ENCODE results near the gene TERT. TPM values are rescaled to one million over a fixed set of nuclear protein-coding genes. Genes with fewer than 3 reads are reported as not detected.
"Not testable (repeated sequence)": the region's sequence is repeated elsewhere in the genome, so short reads cannot be mapped to it uniquely, and the experiment has no call there.

The TERT gene
- total RNA-seq, 2 experiments from 2014 or later, result 10.1 to 13.1 TPM

DNA sequence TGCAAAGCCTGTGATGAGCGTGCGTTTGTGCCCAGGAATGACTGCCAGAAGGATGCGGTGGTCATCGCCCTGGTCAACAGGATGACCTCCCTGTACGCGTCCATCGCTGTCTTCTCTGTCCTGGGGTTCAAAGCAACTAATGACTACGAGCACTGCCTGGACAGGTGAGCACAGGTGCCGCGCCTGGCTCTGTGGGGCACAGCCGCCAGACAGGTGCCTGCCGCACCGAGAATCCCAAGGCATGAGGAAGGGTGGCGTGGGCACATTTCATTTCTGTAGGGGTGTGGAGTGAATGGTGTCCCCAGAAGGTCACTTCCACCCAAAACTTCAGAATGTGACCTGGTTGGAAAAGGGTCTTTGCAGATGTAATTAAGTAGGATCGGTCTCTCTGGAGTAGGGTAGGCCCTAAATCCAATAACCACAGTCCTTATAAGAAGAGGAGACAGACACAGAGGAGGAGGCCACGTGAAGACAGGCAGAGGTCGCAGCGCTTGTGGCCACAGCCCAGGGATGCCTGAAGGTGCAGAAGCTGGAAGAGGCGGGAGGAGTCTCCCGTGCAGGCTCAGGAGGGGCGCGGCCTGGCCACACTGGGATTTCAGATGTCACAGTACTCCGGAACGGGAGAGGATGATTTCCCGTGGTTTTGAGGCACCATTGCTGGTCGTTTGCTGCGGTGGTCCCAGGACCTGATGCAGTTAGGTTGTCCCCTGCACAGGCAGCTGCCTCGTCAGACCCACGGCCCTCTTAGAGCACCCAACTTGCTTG is 54.2 kb downstream of the TERT start:
- H3K27ac Mint-ChIP-seq, result no peak overlapping the region
- H3K4me1 Mint-ChIP-seq (ENCODE audit: low read depth), result no peaks in the 10 kb centered on the region

DNA sequence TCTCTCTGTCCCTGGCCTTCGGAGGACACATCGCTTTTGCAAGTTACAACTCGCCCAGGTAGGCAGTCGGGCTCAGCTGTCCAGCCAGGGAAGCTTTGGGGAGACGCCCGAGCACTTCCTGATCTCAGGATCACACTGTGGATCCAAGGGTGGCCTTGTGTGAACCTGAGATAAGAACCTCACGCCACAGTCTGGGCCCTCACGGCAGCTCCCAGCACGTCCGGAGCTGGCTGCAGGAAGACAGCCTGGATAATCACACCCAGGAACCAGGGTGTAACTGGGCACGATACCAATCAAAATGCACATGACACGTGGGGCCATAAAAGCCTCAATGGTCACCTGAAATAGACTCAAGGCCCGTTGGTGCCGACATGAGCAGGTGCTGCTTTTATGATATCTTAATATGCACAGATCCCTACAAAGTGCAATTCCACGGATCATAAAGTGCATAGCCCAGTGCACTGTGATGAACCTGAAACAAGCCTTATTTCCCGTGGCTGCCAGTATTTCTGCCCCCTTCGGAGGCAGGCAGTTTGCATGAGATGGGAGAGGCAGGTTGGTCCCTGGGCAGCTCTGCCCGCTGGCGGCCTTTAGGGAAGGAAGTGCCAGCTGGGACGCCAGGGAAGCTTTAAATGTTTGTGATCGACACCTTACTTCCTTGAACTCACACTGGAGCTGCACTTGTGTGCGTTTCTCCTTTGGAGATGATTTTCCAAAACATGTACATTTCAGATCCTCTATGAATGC is 55.2 kb downstream of the TERT start:
- Mint-ChIP-seq H3K27ac (no peak overlapping the region), H3K9me3 (peaks cover 14% of the 10 kb centered on the region), H3K36me3 (ENCODE audit: low read depth) (no peaks in the 10 kb centered on the region), H3K4me1 (ENCODE audit: low read depth) (no peaks in the 10 kb centered on the region), H3K27me3 (ENCODE audit: low read depth) (no peaks in the 10 kb centered on the region), H3K4me3 (no peak overlapping the region)
- no peak for DNase-seq
- intact Hi-C loops (cut with micrococcal nuclease), result no loop called here
- CTCF ChIA-PET, result no interaction called here

More for the DNA sequence above, 54.2 kb downstream of the TERT start:
- Mint-ChIP-seq H3K36me3 (ENCODE audit: low read depth) (no peaks in the 10 kb centered on the region), H3K4me3 (no peak overlapping the region), H3K27me3 (ENCODE audit: low read depth) (peaks cover 3% of the 10 kb centered on the region), H3K9me3 (peaks cover 12% of the 10 kb centered on the region)
- CTCF ChIA-PET, result no interaction called here
- no peak for DNase-seq
- intact Hi-C loops (cut with micrococcal nuclease), result no loop called here

DNA sequence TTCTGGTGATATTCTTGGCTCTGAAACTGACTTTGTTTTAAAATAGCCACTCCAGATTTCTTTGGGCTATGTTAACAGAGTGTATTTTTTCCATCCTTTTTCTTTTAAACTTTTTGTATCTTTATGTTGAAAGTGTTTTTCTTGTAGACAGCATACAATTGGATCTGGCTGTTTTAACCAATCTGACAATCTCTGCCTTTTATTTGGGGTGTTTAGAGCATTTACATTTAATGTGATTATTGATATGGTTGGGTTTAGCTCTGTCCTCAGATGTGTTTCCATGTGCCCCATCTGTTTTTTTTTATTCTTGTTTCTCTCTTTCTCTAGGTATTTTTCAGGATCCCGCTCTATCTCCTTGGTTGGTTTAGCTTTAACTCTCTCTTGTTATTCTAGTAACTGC is 59.0 kb downstream of the TERT start:
- intact Hi-C loops (cut with micrococcal nuclease), result no loop called here
- no peak overlapping the region for H3K27ac Mint-ChIP-seq
- no peaks in the 10 kb centered on the region for H3K36me3 Mint-ChIP-seq (ENCODE audit: low read depth)
- DNase-seq, result no peak
- H3K9me3 Mint-ChIP-seq, result peaks cover 14% of the 10 kb centered on the region
- H3K4me3 Mint-ChIP-seq, result no peak overlapping the region
- H3K4me1 Mint-ChIP-seq (ENCODE audit: low read depth), result no peaks in the 10 kb centered on the region
- H3K27me3 Mint-ChIP-seq (ENCODE audit: low read depth), result no peaks in the 10 kb centered on the region
- CTCF ChIA-PET, result no interaction called here

DNA sequence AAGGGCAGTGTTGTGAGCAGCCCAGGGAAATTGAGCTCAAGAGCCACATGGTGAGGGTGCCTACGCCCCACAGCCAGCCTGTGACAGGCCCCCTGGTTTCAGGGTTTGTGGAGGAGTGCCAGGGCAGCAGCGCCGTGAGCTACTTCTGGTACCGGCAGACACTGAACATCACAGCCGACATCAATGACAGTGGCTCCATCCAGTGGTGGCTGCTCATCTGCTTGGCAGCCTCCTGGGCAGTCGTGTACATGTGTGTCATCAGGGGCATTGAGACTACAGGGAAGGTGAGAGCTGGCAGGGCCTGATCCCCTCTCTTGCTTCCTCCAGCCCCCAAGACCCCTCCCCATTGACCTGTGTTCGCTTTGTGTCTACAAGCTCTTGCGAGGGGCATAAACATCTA is 59.5 kb downstream of the TERT start:
- Mint-ChIP-seq H3K4me1 (ENCODE audit: low read depth) (no peaks in the 10 kb centered on the region), H3K27me3 (ENCODE audit: low read depth) (peaks cover 3% of the 10 kb centered on the region), H3K36me3 (ENCODE audit: low read depth) (no peaks in the 10 kb centered on the region), H3K9me3 (peaks cover 14% of the 10 kb centered on the region), H3K27ac (no peak overlapping the region), H3K4me3 (no peak overlapping the region)
- DNase-seq, result no peak
- CTCF ChIA-PET, result no interaction called here
- intact Hi-C loops (cut with micrococcal nuclease), result no loop called here

DNA sequence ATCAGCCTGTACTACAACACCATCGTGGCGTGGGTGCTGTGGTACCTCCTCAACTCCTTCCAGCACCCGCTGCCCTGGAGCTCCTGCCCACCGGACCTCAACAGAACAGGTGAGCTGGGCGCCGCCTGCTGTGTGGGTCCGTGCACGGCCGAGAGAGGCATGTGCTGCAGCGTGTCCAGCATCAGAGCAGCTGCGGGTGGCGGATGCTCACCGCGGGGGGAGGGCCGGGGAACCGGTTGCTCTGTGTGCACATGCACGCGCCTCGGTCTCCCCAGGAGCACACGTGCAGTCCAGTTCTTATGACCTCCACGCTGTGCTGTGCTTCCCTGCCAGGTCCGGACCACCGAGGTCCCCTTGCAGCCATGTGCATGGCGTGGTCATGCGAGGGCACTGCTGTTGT is 62.1 kb downstream of the TERT start:
- no peaks in the 10 kb centered on the region for H3K36me3 Mint-ChIP-seq (ENCODE audit: low read depth)
- peaks cover 14% of the 10 kb centered on the region for H3K9me3 Mint-ChIP-seq
- no peak overlapping the region for H3K4me3 Mint-ChIP-seq
- peaks cover 4% of the 10 kb centered on the region for H3K4me1 Mint-ChIP-seq (ENCODE audit: low read depth)
- DNase-seq, result no peak
- CTCF ChIA-PET, result no interaction called here
- H3K27me3 Mint-ChIP-seq (ENCODE audit: low read depth), result peaks cover 9% of the 10 kb centered on the region
- intact Hi-C loops (cut with micrococcal nuclease), result no loop called here
- H3K27ac Mint-ChIP-seq, result no peak overlapping the region

DNA sequence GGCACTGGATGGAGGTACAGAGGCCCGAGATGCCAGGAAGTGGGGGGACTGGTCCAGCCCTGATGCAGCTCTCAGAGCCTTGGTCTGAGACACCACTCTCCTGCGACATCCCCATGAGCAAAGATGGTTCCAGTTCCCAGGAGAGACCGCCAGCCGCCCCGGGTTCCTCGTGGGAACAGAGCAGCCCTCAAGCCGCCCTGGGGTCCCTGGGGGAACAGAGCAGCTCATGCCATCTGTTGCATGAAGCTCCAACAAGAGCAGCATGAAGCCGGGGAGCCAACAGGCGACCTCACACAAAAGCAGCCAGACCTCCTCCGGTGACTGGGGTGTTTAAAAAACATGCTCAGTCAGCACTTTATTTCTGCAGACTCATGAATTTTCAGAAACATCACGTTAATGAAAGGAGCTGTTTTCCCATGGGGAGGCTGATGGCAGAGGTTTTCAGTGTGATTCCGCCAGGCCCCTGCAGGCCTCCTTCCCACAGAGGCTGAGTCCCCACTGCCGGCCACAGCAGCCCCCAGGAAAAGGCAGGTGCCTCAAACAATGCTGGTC is 63.4 kb downstream of the TERT start:
- intact Hi-C loops (cut with micrococcal nuclease), result no loop called here
- H3K36me3 Mint-ChIP-seq (ENCODE audit: low read depth), result no peaks in the 10 kb centered on the region
- no peak overlapping the region for H3K4me3 Mint-ChIP-seq
- DNase-seq, result no peak
- peaks cover 9% of the 10 kb centered on the region for H3K9me3 Mint-ChIP-seq
- H3K27ac Mint-ChIP-seq, result no peak overlapping the region
- peaks cover 9% of the 10 kb centered on the region for H3K27me3 Mint-ChIP-seq (ENCODE audit: low read depth)
- CTCF ChIA-PET, result no interaction called here
- H3K4me1 Mint-ChIP-seq (ENCODE audit: low read depth), result peaks cover 4% of the 10 kb centered on the region

DNA sequence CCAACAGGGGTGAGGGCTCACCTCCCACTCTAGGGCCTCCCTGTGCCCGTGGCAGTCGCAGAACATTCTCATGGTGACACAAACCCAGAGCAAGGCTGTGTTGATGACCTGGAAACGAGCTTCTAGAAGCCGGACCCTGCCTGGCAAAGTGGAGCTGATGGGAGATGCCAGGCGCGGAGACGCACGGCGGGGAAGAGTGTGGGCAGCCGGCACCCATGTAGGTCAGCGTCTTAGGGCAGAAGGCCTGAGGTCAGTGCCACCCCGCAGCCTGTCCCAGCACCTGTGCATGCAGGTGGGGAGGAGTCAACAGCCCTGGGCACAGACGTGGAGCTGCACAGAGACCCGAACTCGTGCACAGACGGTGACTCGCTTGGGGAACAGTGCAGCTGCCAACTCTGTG is 64.3 kb downstream of the TERT start:
- CTCF ChIA-PET, result interaction anchor here (1.0 kb wide), 1 partner anchor 62 kb away, joined by 4 read pairs; no protein-coding TSS in a partner anchor

DNA sequence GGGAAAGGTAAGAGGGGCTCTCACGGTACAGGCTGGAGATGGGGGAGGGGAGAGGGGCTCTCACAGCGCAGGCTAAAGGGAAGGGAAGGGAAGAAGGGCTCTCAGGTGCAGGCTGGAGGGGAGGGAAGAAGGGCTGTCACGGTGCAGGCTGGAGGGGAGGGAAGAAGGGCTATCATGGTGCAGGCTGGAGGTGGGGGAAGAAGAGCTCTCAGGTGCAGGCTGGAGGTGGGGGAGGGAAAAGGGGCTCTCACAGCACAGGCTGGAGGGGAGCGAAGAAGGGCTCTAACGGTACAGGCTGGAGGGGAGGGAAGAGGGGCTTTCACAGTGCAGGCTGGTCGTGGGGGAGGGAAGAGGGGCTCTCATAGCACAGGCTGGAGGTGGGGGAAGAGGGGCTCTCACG is 65.0 kb downstream of the TERT start:
- H3K27ac Mint-ChIP-seq, result no peak overlapping the region
- no peak for DNase-seq
- H3K36me3 Mint-ChIP-seq (ENCODE audit: low read depth), result no peaks in the 10 kb centered on the region
- H3K27me3 Mint-ChIP-seq (ENCODE audit: low read depth), result peaks cover 9% of the 10 kb centered on the region
- peaks cover 4% of the 10 kb centered on the region for H3K4me1 Mint-ChIP-seq (ENCODE audit: low read depth)
- CTCF ChIA-PET, result interaction anchor here (1.0 kb wide), 1 partner anchor 61 kb away, joined by 4 read pairs; no protein-coding TSS in a partner anchor
- no peak overlapping the region for H3K4me3 Mint-ChIP-seq
- intact Hi-C loops (cut with micrococcal nuclease), result no loop called here
- no peaks in the 10 kb centered on the region for H3K9me3 Mint-ChIP-seq

More for the DNA sequence above, 64.3 kb downstream of the TERT start:
- Mint-ChIP-seq H3K4me1 (ENCODE audit: low read depth) (peaks cover 4% of the 10 kb centered on the region), H3K4me3 (no peak overlapping the region), H3K36me3 (ENCODE audit: low read depth) (no peaks in the 10 kb centered on the region), H3K9me3 (peaks cover under 1% of the 10 kb centered on the region), H3K27ac (no peak overlapping the region), H3K27me3 (ENCODE audit: low read depth) (peaks cover 9% of the 10 kb centered on the region)
- intact Hi-C loops (cut with micrococcal nuclease), result no loop called here
- no peak for DNase-seq

DNA sequence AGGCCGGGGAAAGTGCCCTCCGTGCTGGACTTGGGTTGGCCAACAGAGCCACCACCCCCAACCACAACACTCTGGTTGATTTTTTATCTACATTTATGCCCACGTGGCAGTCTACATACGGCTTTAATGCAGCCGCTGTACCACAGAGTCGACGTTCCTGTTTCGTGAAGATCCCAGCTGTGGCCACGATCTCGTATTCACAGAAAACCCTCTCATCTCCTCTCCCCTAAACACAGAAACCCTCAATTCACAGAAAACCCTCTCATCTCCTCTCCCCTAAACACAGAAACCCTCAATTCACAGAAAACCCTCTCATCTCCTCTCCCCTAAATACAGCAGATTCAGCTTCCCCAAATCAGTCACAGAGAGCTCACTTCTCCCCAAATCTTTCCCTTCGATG is 65.8 kb downstream of the TERT start:
- H3K4me3 Mint-ChIP-seq; H3K27ac Mint-ChIP-seq; H3K4me1 Mint-ChIP-seq (ENCODE audit: low read depth); H3K9me3 Mint-ChIP-seq; DNase-seq; intact Hi-C loops (cut with micrococcal nuclease); H3K27me3 Mint-ChIP-seq (ENCODE audit: low read depth); CTCF ChIA-PET; H3K36me3 Mint-ChIP-seq (ENCODE audit: low read depth): not testable (repeated sequence)

DNA sequence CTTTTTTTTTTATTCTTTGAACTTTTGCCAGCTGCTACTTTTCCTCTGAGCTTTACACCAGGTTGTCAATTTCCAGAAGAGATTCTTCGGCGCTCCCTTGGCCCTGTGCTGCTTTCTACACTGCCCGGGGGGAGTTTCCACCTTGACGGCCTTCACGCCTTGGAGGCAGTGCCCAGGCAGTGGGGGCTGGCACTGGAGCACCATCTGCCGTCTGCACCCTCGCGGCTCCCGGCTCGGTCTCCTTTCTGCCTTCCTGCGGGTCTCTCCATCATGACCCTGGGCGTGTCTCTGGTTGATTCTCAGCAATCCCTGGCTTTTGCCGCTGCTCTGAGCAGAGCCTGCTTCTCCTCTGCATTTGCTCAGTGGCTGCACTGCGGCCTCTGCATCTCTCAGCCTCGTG is 66.7 kb downstream of the TERT start:
- no peaks in the 10 kb centered on the region for H3K36me3 Mint-ChIP-seq (ENCODE audit: low read depth)
- CTCF ChIA-PET, result no interaction called here
- H3K4me3 Mint-ChIP-seq, result no peak overlapping the region
- intact Hi-C loops (cut with micrococcal nuclease), result no loop called here
- no peaks in the 10 kb centered on the region for H3K9me3 Mint-ChIP-seq
- no peak overlapping the region for H3K27ac Mint-ChIP-seq
- DNase-seq, result no peak
- H3K27me3 Mint-ChIP-seq (ENCODE audit: low read depth), result peaks cover 9% of the 10 kb centered on the region
- peaks cover 4% of the 10 kb centered on the region for H3K4me1 Mint-ChIP-seq (ENCODE audit: low read depth)

DNA sequence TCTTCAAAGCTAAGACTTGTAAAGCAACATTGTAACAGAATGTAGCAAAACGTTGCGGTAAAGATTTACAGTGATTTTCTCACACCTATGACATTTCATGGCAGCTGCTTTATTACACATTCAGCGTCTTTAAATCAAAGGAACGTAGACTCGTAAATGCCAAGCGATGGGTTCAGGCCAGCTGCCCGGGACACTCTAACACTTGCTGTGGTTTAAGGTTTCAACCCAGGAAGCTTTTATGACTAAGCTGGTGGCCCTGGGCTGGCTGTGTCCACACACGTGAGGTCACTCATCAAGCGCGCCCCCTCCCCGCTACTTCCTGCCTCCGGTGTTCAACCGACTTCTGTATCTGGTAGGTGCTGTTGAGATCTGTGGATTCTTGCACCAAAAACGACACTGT is 67.2 kb downstream of the TERT start:
- Mint-ChIP-seq H3K36me3 (ENCODE audit: low read depth) (no peaks in the 10 kb centered on the region), H3K4me1 (ENCODE audit: low read depth) (peaks cover 4% of the 10 kb centered on the region), H3K27ac (no peak overlapping the region), H3K27me3 (ENCODE audit: low read depth) (peaks cover 9% of the 10 kb centered on the region), H3K4me3 (no peak overlapping the region), H3K9me3 (no peaks in the 10 kb centered on the region)
- intact Hi-C loops (cut with micrococcal nuclease), result no loop called here
- CTCF ChIA-PET, result no interaction called here
- DNase-seq, result no peak

DNA sequence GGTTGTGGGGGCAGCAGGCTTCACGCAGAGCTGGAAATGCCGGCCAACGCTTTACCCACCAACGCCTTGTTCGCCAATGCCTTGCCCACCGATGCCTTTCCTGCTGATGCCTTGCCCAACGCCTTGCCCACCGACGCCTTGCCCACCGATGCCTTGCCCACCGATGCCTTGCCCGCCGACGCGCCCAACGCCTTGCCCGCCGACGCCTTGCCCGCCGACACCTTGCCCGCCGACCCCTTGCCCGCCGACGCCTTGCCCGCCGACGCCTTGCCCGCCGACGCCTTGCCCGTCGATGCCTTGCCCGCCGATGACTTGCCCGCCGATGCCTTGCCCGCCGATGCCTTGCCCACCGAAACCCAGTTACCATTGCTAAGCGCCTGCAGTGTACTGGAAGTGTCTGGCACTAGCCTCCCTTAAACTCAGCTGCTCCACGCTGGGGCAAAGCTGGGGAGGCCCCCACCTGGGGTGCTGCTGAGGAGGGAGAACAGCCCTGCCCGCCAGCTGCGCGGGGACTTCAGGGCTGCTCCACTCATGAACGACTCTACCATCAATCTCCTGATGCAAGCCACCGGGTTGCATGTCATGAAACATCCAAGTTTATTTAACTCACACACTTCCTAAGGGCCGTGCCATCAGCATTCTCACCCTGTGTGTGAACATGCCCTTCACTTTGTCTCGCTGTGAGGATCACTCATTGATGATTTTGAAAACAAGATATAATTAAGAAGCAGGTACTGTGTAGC is 67.9 kb downstream of the TERT start:
- no peak overlapping the region for H3K27ac Mint-ChIP-seq
- CTCF ChIA-PET, result no interaction called here
- intact Hi-C loops (cut with micrococcal nuclease), result no loop called here
- H3K9me3 Mint-ChIP-seq, result no peaks in the 10 kb centered on the region
- DNase-seq, result no peak
- H3K27me3 Mint-ChIP-seq (ENCODE audit: low read depth), result peaks cover 9% of the 10 kb centered on the region
- H3K36me3 Mint-ChIP-seq (ENCODE audit: low read depth), result no peaks in the 10 kb centered on the region
- no peak overlapping the region for H3K4me3 Mint-ChIP-seq
- H3K4me1 Mint-ChIP-seq (ENCODE audit: low read depth), result peaks cover 4% of the 10 kb centered on the region

Data from activated naive CD4-positive, alpha-beta T cell treated with anti-CD3 and anti-CD28 coated beads for 36 hours (primary cell).